SU-DHL-6 (cell line): Measurements from ENCODE around the gene ARHGAP10.

Experiments
- EZH2phosphoT487 ChIP-seq: fragments of 200-600 bp; sonication (generic), shearing (Covaris generic); conservative IDR thresholded peaks from 2 replicates; pipeline ENCODE4 v1.6.1; 2018; ENCODE audit warnings: mild to moderate bottlenecking, antibody characterized with exemption, low read length, moderate library complexity, mixed read lengths
- TF ChIP-seq, protein P1 (sequence below): fragments of 200-600 bp; sonication (generic); IDR thresholded peaks from one replicate; pipeline ENCODE4 v1.5.1; 2017; ENCODE audit warnings: antibody characterized with exemption, mild to moderate bottlenecking, low read length, moderate library complexity; ENCODE audit not compliant: insufficient read depth, poor library complexity, severe bottlenecking

DNA sequence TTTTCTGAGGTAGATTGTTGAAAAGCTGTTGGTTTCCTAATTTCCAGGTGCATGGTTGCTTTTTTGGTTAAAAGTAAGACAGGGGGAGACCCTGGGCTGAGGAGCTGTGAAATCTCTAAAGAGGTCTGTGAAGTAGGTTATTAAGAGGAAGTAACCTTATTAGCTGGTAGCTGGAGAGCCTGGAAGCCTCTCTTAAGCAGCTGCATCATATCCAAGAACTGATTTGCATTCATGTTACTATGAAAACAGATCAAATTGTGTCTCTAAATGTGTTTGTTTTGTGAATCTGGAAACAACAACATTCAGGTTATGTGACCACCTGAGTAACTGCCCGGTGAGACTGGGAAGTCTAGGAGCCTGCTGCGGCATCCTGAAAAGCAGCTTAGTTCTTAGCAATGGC is 54.1 kb downstream of the ARHGAP10 start:
- TF ChIP-seq EZH2phosphoT487 = no peak
- TF ChIP-seq, protein P1, sequence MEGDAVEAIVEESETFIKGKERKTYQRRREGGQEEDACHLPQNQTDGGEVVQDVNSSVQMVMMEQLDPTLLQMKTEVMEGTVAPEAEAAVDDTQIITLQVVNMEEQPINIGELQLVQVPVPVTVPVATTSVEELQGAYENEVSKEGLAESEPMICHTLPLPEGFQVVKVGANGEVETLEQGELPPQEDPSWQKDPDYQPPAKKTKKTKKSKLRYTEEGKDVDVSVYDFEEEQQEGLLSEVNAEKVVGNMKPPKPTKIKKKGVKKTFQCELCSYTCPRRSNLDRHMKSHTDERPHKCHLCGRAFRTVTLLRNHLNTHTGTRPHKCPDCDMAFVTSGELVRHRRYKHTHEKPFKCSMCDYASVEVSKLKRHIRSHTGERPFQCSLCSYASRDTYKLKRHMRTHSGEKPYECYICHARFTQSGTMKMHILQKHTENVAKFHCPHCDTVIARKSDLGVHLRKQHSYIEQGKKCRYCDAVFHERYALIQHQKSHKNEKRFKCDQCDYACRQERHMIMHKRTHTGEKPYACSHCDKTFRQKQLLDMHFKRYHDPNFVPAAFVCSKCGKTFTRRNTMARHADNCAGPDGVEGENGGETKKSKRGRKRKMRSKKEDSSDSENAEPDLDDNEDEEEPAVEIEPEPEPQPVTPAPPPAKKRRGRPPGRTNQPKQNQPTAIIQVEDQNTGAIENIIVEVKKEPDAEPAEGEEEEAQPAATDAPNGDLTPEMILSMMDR = no peak
